HG03521 (cell line): ENCODE measurements around the gene EIF5A.

Experiments
- ATAC-seq: cut with Tn5 transposase; IDR thresholded peaks from one replicate; pipeline ENCODE4 v1.9.1; 2021; ENCODE audit warnings: mild to moderate bottlenecking, moderate library complexity; ENCODE audit not compliant: unreplicated experiment

Gene EIF5A

DNA sequence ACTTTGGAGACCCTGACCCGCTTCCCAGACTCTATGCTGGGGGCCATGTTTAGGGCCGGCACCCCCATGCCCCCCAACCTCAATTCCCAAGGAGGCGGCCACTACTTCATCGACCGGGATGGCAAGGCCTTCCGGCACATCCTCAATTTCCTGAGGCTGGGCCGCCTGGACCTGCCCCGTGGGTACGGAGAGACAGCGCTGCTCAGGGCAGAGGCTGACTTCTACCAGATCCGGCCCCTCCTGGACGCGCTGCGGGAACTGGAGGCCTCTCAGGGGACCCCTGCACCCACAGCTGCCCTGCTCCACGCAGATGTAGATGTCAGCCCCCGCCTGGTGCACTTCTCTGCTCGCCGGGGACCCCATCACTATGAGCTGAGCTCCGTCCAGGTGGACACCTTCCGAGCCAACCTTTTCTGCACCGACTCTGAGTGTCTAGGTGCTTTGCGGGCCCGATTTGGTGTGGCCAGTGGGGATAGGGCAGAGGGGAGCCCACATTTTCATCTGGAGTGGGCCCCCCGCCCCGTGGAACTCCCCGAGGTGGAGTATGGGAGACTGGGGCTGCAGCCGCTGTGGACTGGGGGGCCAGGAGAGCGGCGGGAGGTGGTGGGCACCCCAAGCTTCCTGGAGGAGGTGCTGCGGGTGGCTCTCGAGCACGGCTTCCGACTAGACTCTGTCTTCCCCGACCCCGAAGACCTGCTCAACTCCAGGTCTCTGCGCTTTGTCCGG, 45.6 kb downstream of the EIF5A start:
- ATAC-seq: no peak

GRCh38 chr17:7354262-7354843, 46.9 kb downstream of the EIF5A start:
- ATAC-seq: no peak

DNA sequence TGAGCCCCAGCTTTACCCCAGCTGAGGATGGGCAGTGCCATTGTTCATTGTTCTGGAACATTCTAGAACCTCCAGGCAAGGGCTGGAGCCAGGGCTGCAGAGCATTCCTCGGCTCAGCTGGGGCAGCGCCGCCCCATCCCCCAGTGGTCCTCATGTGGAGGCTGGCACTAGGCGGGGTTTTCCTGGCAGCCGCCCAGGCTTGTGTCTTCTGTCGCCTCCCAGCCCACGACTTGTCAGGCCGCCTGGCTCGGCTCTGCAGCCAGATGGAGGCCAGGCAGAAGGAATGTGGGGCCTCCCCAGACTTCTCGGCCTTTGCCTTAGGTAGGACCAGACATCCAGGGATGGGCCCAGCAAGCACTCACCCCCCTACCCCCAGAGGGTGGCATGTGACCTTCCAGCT, 47.6 kb downstream of the EIF5A start, which contains the start of gene TMEM95:
Gene TMEM95, plus strand, starts transcription at position 104 of the 400 bp plus-strand sequence. Its CDS starts 49 bp downstream, at position 153.
- ATAC-seq: no peak

GRCh38 chr17:7355573-7355972, 48.1 kb downstream of the EIF5A start:
- ATAC-seq: no peak

DNA sequence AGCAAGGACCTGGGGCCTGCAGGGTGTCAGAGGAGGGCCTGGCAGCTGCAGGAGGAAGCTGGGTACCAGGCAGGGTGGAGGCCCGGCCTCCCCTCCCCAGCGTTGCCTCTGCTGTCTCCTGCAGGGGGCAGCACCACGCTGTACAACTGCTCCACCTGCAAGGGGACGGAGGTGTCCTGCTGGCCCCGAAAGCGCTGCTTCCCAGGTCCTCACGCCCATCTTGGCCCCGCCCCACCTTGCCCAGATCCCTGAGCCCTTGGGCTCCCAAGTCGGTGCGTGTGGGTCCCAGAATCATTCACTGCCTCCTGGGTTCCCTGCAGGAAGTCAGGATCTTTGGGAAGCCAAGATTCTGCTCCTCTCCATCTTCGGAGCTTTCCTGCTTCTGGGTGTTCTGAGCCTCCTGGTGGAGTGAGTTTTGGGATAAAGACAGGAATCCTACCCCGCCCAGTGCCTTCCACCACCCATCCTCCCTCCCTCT, 48.7 kb downstream of the EIF5A start:
- peak; percentile 33 for ATAC-seq

DNA sequence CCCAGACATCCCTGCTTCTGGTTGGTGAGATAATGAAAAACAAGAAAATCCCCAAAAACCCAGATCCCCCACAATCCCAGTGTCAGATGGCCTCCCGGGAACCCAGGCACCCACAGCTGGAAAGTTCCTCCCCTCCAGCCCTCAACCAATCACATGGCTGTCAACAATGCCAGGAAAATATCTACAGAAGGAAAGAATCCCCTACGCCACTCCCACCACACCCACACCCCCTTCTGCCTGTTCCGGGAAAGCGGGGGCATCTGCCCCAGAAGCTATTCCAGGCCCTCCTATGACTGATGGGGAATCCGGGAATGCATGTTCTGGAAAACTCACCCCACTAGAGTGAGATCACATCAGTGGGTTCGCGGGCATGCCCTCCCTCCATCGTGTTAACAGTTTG, 49.3 kb downstream of the EIF5A start:
- ATAC-seq: no peak

DNA sequence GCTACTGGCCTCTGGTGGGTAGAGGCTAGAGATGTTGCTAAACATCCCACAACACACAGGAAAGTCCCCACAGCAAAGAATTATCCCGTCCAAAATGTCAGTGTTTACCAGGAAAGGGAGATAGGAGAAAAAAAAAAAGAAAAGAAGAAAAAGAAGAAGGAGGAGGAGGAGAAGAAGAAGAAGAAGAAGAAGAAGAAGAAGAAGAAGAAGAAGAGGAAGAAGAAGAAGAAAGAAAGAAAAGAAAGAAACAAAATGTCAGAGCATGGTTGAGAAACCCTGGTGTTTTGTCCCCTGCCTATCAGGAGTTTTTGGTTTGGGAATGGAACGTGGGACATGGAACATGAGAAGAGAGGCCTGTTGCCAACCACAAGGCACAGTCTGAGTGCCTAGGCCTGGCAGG, 50.0 kb downstream of the EIF5A start:
- no peak for ATAC-seq

DNA sequence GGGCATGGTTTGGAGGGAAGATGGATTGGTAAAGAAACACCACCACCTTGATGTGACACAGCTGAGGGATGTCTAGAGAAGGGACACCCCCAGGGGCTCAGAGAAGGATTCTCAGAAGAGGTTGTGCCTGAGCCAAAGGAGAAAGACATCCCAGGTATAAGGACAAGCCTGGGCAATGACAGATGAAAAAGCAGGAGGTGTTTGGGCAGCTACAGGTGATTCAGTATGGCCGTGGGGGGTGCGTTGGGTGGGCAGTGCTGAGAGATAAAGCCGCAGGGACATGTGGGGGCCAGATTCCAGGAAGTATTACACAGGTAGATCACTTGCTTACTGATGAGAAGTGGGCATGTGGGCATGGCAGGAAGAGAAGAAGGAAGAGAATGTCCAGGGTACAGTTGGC, 54.5 kb downstream of the EIF5A start:
- ATAC-seq: no peak
